Measurements from ENCODE around the gene PCDH8. TPM values are rescaled to one million over a fixed set of nuclear protein-coding genes. Genes with fewer than 3 reads are reported as not detected.

The PCDH8 gene
- polyA plus RNA-seq, 1 of the 3 experiments (the other 2 are of a cell fraction): not detected

DNA sequence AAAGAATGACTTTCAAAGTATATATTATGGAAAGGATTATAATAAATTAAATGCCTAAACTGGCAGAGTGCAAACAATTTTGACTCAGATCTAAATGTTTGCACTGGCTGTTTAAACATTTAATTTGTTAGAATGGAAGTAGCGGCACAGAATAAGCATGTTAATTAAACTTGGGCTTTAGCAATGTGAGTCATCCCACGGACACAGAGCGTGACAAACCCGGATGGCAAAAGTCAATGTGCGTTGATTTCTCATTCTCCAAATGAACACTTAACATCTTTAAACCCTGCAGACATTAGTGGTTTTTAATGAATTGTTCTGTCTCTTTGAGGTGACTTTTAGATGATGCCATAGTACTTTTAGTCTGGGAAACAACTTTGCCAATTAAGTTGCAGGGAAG, 38.4 kb downstream of the PCDH8 start:
- Histone ChIP-seq H3K79me2 (ENCODE audit: insufficient read depth) (no peaks in the 10 kb centered on the region), H2AFZ (ENCODE audit: low read depth) (no peak overlapping the region), H3K9me2 (no peaks in the 10 kb centered on the region), H3K4me1 (ENCODE audit: control insufficient read depth in 1 of 2, insufficient read depth in 2 of 2, low read depth in 1 of 2, low read length in 1 of 2) (peaks cover 3 to 7% of the 10 kb centered on the region in 2 experiments), H3K27me3 (ENCODE audit: insufficient read depth) (no peaks in the 10 kb centered on the region; the same call in 1 of the 2 replicates), H3K4me3 (ENCODE audit: low read depth in 2 of 2, low read length in 1 of 2) (no peak overlapping the region), H4K20me1 (ENCODE audit: insufficient read depth) (no peaks in the 10 kb centered on the region), H3F3A (replicated peaks; ENCODE audit: insufficient read depth) (peaks cover 8% of the 10 kb centered on the region), H3K27ac (ENCODE audit: low read depth in 2 of 2, low read length in 1 of 2) (peak overlapping the region in 1 of 2 experiments; percentile 21; a peak in 1 of 4 replicates), H3K9me3 (no peaks in the 10 kb centered on the region), H3K4me2 (peak overlapping the region; percentile 27; the same call in 1 of the 2 replicates), H3K9ac (no peak overlapping the region), H3K36me3 (replicated peaks in 1 of 2; ENCODE audit: control insufficient read depth in 1 of 2, insufficient read depth in 2 of 2, low read length in 1 of 2) (no peaks in the 10 kb centered on the region)
- no peak for DNase-seq
- CTCF ChIA-PET: interaction anchor here (0.6 to 3.4 kb wide), 47 partner anchors 10 to 392 kb away, joined by 3 to 68 read pairs (median 6); partner anchors contain the start of genes PCDH8 and SUGT1
- TF ChIP-seq EZH2phosphoT487 (IDR thresholded peaks at IDR 0.05; ENCODE audit: borderline replicate concordance, low read depth) (no peak), SMC3 (IDR thresholded peaks at IDR 0.05; ENCODE audit: low read depth, low read length) (no peak), FOXJ3 (CRISPR knock-in tag; IDR thresholded peaks at IDR 0.05) (no peak)
- 77% methylated on average over 5 of the region's 5 CpGs for WGBS (ENCODE audit: low lambda C conversion rate)
- POLR2A ChIA-PET: interaction anchor here (1.0 kb wide), 2 partner anchors 157 to 210 kb away, joined by 3 to 7 read pairs; partner anchors contain the start of gene SUGT1

GRCh38 chr13:52809310-52809769, 39.1 kb downstream of the PCDH8 start:
- Histone ChIP-seq H3K4me1 (ENCODE audit: control insufficient read depth in 1 of 2, insufficient read depth in 2 of 2, low read depth in 1 of 2, low read length in 1 of 2) (peaks cover 6 to 7% of the 10 kb centered on the region in 2 experiments), H3K9me3 (no peaks in the 10 kb centered on the region), H3K27ac (ENCODE audit: low read depth in 2 of 2, low read length in 1 of 2) (peak overlapping the region in 1 of 2 experiments; percentile 21; a peak in 1 of 4 replicates), H4K20me1 (ENCODE audit: insufficient read depth) (no peaks in the 10 kb centered on the region), H2AFZ (ENCODE audit: low read depth) (no peak overlapping the region), H3F3A (replicated peaks; ENCODE audit: insufficient read depth) (peaks cover 8% of the 10 kb centered on the region), H3K9me2 (no peaks in the 10 kb centered on the region), H3K4me2 (peak overlapping the region; percentile 27; the same call in 1 of the 2 replicates), H3K9ac (no peak overlapping the region), H3K4me3 (ENCODE audit: low read depth in 2 of 2, low read length in 1 of 2) (no peak overlapping the region; a peak in 1 of 4 replicates), H3K36me3 (replicated peaks in 1 of 2; ENCODE audit: control insufficient read depth in 1 of 2, insufficient read depth in 2 of 2, low read length in 1 of 2) (no peaks in the 10 kb centered on the region), H3K79me2 (ENCODE audit: insufficient read depth) (no peaks in the 10 kb centered on the region), H3K27me3 (ENCODE audit: insufficient read depth) (no peaks in the 10 kb centered on the region; the same call in 1 of the 2 replicates)
- ChIA-PET CTCF (interaction anchor here (0.6 to 3.4 kb wide), 58 partner anchors 9 to 393 kb away, joined by 3 to 68 read pairs (median 6); partner anchors contain the start of genes PCDH8 and SUGT1), POLR2A (interaction anchor here (1.0 kb wide), 2 partner anchors 157 to 209 kb away, joined by 3 to 7 read pairs; partner anchors contain the start of gene SUGT1)
- peak; percentile 93 for DNase-seq
- 6% methylated on average over 3 of the region's 3 CpGs for WGBS (ENCODE audit: low lambda C conversion rate)
- TF ChIP-seq EZH2phosphoT487 (IDR thresholded peaks at IDR 0.05; ENCODE audit: borderline replicate concordance, low read depth) (no peak), CHD2 (IDR thresholded peaks at IDR 0.05; ENCODE audit: low read length, partially characterized antibody) (peak; percentile 22), NFIC (IDR thresholded peaks at IDR 0.05; ENCODE audit: borderline replicate concordance) (peak; percentile 93), GABPA (IDR thresholded peaks at IDR 0.05; ENCODE audit: low read depth) (no peak), FOXJ3 (CRISPR knock-in tag; IDR thresholded peaks at IDR 0.05) (no peak), IRF3 (IDR thresholded peaks at IDR 0.05; ENCODE audit: low read depth, low read length) (no peak), SMC3 (IDR thresholded peaks at IDR 0.05; ENCODE audit: low read depth, low read length) (peak; percentile 79), RXRA (IDR thresholded peaks at IDR 0.05; ENCODE audit: borderline replicate concordance, low read depth) (peak; percentile 37; the same call in 1 of the 2 replicates), RFX5 (IDR thresholded peaks at IDR 0.05; ENCODE audit: low read length) (no peak), TAF1 (IDR thresholded peaks at IDR 0.05; ENCODE audit: borderline replicate concordance, low read depth, low read length) (no peak), YY1 (IDR thresholded peaks at IDR 0.05; ENCODE audit: low read depth) (no peak; the same call in 1 of the 2 replicates), NRF1 (IDR thresholded peaks at IDR 0.05; ENCODE audit: low read depth, low read length) (no peak), RCOR1 (IDR thresholded peaks at IDR 0.05; ENCODE audit: low read length) (peak; percentile 47; the same call in 1 of the 2 replicates), MXI1 (IDR thresholded peaks at IDR 0.05; ENCODE audit: low read depth, low read length) (peak; percentile 52; the same call in 1 of the 2 replicates), EP300 (IDR thresholded peaks at IDR 0.05; ENCODE audit: borderline replicate concordance in 1 of 2, low read depth in 1 of 2, low read length in 1 of 2) (peak in 1 of 2 experiments; percentile 59; a peak in 1 of 4 replicates), RAD21 (IDR thresholded peaks at IDR 0.05; ENCODE audit: low read length) (peak; percentile 93), USF1 (IDR thresholded peaks at IDR 0.05; ENCODE audit: borderline replicate concordance, low read depth) (no peak), TCF12 (IDR thresholded peaks at IDR 0.05) (peak; percentile 26; the same call in 1 of the 2 replicates), MEF2A (IDR thresholded peaks at IDR 0.05; ENCODE audit: borderline replicate concordance, low read depth) (no peak)
- TF ChIP-seq, protein P1, sequence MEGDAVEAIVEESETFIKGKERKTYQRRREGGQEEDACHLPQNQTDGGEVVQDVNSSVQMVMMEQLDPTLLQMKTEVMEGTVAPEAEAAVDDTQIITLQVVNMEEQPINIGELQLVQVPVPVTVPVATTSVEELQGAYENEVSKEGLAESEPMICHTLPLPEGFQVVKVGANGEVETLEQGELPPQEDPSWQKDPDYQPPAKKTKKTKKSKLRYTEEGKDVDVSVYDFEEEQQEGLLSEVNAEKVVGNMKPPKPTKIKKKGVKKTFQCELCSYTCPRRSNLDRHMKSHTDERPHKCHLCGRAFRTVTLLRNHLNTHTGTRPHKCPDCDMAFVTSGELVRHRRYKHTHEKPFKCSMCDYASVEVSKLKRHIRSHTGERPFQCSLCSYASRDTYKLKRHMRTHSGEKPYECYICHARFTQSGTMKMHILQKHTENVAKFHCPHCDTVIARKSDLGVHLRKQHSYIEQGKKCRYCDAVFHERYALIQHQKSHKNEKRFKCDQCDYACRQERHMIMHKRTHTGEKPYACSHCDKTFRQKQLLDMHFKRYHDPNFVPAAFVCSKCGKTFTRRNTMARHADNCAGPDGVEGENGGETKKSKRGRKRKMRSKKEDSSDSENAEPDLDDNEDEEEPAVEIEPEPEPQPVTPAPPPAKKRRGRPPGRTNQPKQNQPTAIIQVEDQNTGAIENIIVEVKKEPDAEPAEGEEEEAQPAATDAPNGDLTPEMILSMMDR (IDR thresholded peaks at IDR 0.05): peak; percentile 78
- TF ChIP-seq, protein P2, sequence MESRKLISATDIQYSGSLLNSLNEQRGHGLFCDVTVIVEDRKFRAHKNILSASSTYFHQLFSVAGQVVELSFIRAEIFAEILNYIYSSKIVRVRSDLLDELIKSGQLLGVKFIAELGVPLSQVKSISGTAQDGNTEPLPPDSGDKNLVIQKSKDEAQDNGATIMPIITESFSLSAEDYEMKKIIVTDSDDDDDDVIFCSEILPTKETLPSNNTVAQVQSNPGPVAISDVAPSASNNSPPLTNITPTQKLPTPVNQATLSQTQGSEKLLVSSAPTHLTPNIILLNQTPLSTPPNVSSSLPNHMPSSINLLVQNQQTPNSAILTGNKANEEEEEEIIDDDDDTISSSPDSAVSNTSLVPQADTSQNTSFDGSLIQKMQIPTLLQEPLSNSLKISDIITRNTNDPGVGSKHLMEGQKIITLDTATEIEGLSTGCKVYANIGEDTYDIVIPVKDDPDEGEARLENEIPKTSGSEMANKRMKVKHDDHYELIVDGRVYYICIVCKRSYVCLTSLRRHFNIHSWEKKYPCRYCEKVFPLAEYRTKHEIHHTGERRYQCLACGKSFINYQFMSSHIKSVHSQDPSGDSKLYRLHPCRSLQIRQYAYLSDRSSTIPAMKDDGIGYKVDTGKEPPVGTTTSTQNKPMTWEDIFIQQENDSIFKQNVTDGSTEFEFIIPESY (IDR thresholded peaks at IDR 0.05; ENCODE audit: borderline replicate concordance, low read depth): no peak

All from SK-N-SH (cell line).